ENCODE data around the gene AQP2. TPM values are rescaled to one million over a fixed set of nuclear protein-coding genes. Genes with fewer than 3 reads are reported as not detected.

The AQP2 gene
- total RNA-seq, 3 donors from 2014 or later, result not detected

DNA sequence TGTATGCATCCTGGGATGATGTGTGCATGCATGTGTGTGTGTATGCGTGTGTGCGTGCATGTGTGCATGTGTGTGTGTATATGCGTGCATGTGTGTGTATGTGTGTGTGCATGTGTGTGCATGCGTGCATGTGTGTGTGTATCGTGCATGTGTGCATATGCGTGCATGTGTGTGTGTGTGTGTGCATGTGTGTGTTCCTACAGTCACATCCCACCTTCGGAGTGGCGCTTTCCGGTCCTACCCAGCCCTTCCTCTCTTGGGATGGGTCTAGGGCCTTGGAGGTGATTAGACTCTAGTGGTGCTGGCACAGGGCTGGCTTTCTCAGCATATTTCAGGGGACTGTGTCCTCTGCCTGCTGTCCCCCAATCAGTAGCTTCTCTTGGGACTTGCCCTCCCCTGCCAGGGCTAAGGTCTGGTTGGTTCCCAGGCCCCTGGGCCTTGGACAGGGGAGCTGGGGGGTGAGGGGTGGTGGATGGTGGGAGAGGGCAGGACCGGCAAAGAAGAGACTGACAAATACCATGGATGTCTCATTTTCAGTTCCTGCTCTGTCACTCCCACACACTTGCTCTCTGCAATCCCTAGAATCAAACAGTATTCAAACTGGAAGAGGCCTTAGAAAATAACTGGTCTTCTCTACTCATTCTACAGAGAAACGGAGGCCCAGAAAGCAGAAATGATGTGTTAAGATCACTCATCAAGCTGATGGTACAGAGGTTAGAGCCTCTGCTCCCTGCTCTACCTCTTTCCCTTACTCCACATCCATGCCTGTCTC lies 24.9 kb upstream of the AQP2 start:
- no peak for DNase-seq
- no peak overlapping the region for H3K4me3 Mint-ChIP-seq
- H3K27me3 Mint-ChIP-seq (ENCODE audit: low read depth), result peaks cover 6% of the 10 kb centered on the region
- H3K4me1 Mint-ChIP-seq (ENCODE audit: low read depth), result no peaks in the 10 kb centered on the region
- H3K36me3 Mint-ChIP-seq (ENCODE audit: insufficient read depth), result no peaks in the 10 kb centered on the region
- no peaks in the 10 kb centered on the region for H3K9me3 Mint-ChIP-seq
- no peak for ATAC-seq

DNA sequence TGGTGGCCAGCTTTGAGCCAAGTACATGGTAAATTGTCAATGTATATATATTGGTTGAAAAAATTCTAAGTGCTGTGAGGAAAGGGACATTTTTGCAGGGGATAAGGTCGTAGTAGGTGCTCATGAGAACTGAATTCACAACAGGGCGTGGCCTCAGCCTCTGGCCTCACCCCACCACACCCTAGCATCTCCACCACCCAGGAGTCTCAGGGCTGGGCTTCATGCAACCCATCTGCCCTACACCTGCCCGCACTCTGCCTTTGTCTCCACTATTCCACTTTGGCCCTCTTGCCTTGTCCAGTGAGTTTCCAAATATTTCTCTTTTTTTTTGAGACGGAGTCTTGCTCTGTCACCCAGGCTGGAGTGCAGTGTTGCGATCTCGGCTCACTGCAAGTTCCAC lies 22.1 kb upstream of the AQP2 start:
- Mint-ChIP-seq H3K27me3 (ENCODE audit: low read depth) (peaks cover 6% of the 10 kb centered on the region), H3K4me3 (no peak overlapping the region), H3K9me3 (no peaks in the 10 kb centered on the region), H3K4me1 (ENCODE audit: low read depth) (no peaks in the 10 kb centered on the region), H3K36me3 (ENCODE audit: insufficient read depth) (no peaks in the 10 kb centered on the region)
- ATAC-seq, result no peak
- DNase-seq, result no peak

DNA sequence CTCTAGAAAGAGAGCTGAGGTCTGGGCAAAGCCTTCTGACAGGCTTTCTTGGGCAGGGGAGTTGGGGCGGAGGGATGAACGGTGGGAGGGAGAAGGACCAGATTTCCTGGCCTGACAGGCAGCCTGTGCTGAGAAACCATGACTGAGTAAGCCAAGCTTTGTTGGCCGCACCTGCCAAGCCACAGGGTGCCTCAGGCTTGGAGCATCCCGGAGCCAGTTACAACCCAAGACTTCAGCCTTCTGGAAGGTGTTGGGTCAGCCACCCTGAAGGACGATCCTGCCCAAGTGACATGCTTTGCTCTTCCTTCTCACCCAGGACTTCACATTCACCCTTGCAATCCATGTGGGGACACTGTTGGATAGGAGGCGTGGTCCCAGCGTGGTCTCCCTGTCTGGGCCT lies 21.0 kb upstream of the AQP2 start:
- H3K27me3 Mint-ChIP-seq (ENCODE audit: low read depth), result peaks cover 6% of the 10 kb centered on the region
- DNase-seq (no peak), ATAC-seq (no peak)
- no peaks in the 10 kb centered on the region for H3K9me3 Mint-ChIP-seq
- no peaks in the 10 kb centered on the region for H3K4me1 Mint-ChIP-seq (ENCODE audit: low read depth)
- no peak overlapping the region for H3K4me3 Mint-ChIP-seq
- H3K36me3 Mint-ChIP-seq (ENCODE audit: insufficient read depth), result no peaks in the 10 kb centered on the region

DNA sequence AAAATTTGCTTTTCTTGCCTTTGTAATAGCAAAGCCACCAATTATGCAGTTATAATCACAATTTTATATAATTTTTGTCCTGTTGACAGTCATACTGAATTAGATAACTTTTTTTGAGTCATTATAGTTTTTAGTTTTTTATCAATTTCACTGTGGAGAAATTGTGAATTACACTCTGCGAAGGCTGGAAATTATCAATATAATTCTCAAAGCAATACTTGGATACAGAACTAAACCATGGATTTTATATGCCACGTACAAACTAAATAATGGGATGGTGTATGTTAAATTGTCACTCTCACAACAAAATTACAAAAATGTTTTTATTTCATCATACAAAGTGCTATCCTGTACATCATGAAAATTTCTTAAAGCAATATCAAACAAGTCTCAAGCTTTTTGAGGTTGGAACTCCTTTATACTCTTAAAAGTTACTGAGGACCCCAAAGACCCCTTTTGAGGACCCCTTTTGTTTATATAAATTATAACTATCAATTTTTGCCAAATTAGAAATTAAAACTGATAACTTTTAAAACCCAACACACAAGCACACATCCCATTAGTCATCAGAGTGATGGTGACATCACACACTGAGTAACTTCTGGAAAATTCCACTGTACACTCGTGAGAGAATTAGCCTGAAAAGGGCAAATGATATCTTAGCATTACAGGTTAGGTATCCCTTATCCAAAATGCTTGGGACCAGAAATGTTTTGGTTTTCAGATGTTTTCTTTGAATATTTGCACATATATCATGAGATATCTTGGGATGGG lies 19.8 kb upstream of the AQP2 start:
- Mint-ChIP-seq H3K4me3 (no peak overlapping the region), H3K27me3 (ENCODE audit: low read depth) (peaks cover 11% of the 10 kb centered on the region), H3K9me3 (no peaks in the 10 kb centered on the region), H3K4me1 (ENCODE audit: low read depth) (no peaks in the 10 kb centered on the region), H3K36me3 (ENCODE audit: insufficient read depth) (no peaks in the 10 kb centered on the region)
- peak; percentile 69 to 70 for ATAC-seq
- DNase-seq, result no peak

DNA sequence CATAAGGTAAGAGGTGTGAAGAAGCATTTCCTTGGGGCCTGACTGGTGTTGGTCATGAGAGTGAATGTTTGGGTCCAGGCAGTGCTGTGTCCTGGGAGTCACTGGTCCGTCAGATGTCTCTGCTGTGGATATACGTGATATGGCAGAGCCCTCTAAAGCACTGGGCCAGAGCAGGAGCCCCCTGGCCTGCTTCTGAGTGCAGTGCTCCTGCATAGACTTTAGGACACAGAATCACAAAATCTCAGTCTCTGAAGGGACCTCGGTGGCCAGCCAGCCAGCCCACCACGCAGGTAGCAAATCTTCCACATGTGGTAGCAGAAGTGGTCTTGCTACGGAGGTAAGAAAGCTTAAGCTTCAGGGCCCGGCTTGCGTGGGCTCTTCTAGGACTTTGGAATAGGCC lies 18.5 kb upstream of the AQP2 start:
- ATAC-seq (no peak), DNase-seq (no peak)
- H3K4me1 Mint-ChIP-seq (ENCODE audit: low read depth), result no peaks in the 10 kb centered on the region
- no peaks in the 10 kb centered on the region for H3K36me3 Mint-ChIP-seq (ENCODE audit: insufficient read depth)
- no peaks in the 10 kb centered on the region for H3K9me3 Mint-ChIP-seq
- H3K4me3 Mint-ChIP-seq, result no peak overlapping the region
- peaks cover 17% of the 10 kb centered on the region for H3K27me3 Mint-ChIP-seq (ENCODE audit: low read depth)

DNA sequence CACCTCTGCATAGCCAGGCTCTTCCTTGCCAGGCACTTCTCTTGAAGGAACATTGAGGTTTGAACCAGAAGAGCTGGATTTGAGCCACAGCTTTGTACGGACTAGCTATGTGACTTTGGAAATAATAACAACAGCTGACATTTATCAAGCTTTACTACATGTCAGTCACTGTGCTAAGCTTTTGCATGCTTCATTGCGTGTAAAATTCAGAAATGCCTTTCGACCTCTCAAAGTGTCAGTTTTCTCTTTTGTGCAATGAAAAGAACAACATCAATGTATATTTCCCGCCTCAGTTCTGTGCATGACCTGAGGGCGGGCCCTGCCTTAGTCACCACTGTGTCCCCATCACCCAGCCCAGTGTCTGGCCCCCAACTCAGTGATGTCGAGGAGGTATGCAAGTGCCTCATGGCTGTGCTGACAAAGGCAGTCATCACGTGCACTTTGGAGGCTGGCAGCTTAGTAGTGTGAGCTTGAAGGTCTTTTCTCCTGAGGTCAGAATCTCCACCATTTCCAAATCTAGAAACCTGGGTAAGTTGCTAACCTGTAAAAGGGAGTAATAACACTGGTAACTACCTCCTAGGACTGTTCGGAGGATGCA lies 17.9 kb upstream of the AQP2 start:
- Mint-ChIP-seq H3K27me3 (ENCODE audit: low read depth) (peaks cover 17% of the 10 kb centered on the region), H3K36me3 (ENCODE audit: insufficient read depth) (no peaks in the 10 kb centered on the region), H3K9me3 (no peaks in the 10 kb centered on the region), H3K4me3 (no peak overlapping the region), H3K4me1 (ENCODE audit: low read depth) (no peaks in the 10 kb centered on the region)
- ATAC-seq, result no peak
- DNase-seq, result no peak

DNA sequence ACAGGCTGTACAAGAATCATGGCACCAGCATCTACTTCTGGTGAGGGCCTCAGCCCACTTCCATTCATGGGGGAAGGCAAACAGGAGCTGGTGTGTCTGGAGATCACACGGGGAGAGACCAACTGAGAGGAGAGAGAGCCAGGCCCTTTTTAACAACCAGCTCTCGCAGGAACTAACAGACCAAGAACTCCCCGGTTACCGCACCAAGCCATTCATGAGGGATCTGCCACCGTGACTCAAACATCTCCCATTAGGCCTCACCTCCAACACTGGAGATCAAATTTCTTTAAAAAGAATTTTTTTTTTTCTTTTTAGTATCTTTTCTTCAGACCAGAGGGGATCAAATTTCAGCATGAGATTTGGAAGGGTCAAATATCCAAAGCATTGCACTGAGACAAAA lies 16.7 kb upstream of the AQP2 start:
- no peaks in the 10 kb centered on the region for H3K4me1 Mint-ChIP-seq (ENCODE audit: low read depth)
- no peak overlapping the region for H3K4me3 Mint-ChIP-seq

DNA sequence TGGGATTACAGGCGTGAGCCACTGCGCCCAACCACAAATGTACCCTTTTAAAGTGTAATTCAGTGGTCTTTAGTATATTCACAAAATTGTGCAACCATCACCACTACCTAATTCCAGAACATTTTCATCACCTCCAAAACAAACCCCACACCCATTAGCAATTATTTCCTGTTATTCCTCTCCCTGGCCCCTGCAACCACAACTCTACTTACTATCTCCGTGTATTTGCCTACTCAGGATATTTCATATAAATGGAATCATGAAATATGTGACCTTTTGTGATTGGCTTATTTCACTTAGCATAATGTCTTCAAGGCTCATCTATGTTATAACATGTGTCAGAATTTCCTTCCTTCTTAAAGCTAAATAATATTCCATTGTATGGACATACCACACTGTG lies 16.0 kb upstream of the AQP2 start:
- ATAC-seq (no peak), DNase-seq (no peak)
- Mint-ChIP-seq H3K4me1 (ENCODE audit: low read depth) (no peaks in the 10 kb centered on the region), H3K27me3 (ENCODE audit: low read depth) (peaks cover 11% of the 10 kb centered on the region), H3K9me3 (no peaks in the 10 kb centered on the region), H3K36me3 (ENCODE audit: insufficient read depth) (no peaks in the 10 kb centered on the region), H3K4me3 (no peak overlapping the region)

More for the DNA sequence above, 16.7 kb upstream of the AQP2 start:
- no peaks in the 10 kb centered on the region for H3K9me3 Mint-ChIP-seq
- DNase-seq, result no peak
- no peaks in the 10 kb centered on the region for H3K36me3 Mint-ChIP-seq (ENCODE audit: insufficient read depth)
- peaks cover 17% of the 10 kb centered on the region for H3K27me3 Mint-ChIP-seq (ENCODE audit: low read depth)
- ATAC-seq, result no peak

DNA sequence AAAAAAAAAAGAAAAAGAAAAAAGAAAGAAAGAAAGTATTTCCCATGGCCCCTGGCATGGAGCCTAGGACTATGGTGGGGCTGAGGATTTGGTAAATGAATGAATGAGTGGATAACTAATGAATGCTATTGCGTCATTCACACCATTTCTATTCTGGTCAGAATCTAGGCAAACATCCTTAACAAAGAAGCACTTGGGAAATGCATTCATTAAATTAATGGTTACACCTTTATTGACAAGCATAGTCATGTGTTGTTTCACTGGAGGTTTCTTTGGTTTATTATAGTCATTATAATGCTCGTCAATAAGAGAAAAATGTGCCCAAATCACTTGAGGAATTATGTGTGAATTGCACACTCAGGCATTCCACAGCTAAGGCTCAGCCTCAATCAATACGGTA lies 13.6 kb upstream of the AQP2 start:
- H3K27me3 Mint-ChIP-seq (ENCODE audit: low read depth), result peaks cover 11% of the 10 kb centered on the region
- peaks cover 3% of the 10 kb centered on the region for H3K4me1 Mint-ChIP-seq (ENCODE audit: low read depth)
- H3K36me3 Mint-ChIP-seq (ENCODE audit: insufficient read depth), result no peaks in the 10 kb centered on the region
- H3K9me3 Mint-ChIP-seq, result no peaks in the 10 kb centered on the region
- no peak overlapping the region for H3K4me3 Mint-ChIP-seq
- no peak for DNase-seq
- no peak for ATAC-seq

DNA sequence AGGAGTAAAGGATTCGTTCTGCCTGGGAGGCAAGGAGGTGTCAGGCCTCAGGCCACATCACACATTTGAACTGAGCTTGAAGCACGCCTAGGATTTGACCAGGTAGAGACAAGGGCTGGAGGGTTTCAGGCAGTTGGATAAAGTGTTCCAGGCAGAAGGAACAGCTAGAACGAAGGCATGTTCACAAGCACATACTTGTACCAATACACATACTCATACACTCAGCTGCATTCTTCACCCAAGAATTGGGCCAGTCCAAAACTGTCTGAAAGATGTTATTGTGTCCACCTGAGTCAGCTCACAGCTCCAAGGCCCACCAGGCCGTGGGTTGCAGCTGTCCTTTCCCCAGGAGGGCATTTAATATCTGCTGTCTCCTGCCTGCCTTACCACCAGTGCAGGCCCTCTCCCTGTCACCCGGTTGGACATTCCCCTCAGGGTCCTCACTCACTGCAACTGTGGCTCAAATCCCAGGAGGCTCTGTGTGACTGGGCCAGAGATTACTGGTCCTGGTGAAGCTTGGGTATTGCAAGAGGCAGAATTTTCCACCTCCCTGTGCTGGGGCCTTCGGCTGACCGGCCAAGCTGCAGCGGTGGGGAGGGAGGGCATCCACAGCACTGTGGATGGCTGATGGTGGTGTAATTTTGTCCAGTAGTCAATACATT lies 12.8 kb upstream of the AQP2 start:
- DNase-seq, result no peak
- Mint-ChIP-seq H3K4me1 (ENCODE audit: low read depth) (peaks cover 10% of the 10 kb centered on the region), H3K4me3 (no peak overlapping the region), H3K27me3 (ENCODE audit: low read depth) (peaks cover 11% of the 10 kb centered on the region), H3K9me3 (no peaks in the 10 kb centered on the region), H3K36me3 (ENCODE audit: insufficient read depth) (no peaks in the 10 kb centered on the region)
- ATAC-seq, result no peak

DNA sequence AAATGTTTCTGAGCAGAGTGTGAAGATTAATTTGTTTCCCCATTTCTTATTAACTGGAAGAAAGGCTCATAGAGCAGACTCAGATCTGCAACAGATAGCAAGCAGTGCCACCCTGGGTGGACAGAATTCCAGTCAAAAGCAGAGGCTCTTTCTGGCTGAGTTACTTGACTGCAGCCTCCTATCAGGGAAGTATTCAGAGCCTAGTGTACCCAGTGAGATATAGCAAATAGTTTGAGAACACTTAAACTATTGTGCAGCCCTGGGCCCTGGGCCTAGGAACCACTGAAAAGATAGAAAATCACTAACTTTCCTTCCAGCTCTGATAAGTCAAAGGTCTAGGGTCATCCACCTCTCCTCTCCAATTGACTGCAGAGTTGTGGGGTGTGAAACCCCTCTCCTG lies 11.2 kb upstream of the AQP2 start:
- Mint-ChIP-seq H3K9me3 (no peaks in the 10 kb centered on the region), H3K27me3 (ENCODE audit: low read depth) (peaks cover 11% of the 10 kb centered on the region), H3K36me3 (ENCODE audit: insufficient read depth) (no peaks in the 10 kb centered on the region), H3K4me3 (no peak overlapping the region), H3K4me1 (ENCODE audit: low read depth) (peaks cover 18% of the 10 kb centered on the region)
- no peak for DNase-seq
- no peak for ATAC-seq

DNA sequence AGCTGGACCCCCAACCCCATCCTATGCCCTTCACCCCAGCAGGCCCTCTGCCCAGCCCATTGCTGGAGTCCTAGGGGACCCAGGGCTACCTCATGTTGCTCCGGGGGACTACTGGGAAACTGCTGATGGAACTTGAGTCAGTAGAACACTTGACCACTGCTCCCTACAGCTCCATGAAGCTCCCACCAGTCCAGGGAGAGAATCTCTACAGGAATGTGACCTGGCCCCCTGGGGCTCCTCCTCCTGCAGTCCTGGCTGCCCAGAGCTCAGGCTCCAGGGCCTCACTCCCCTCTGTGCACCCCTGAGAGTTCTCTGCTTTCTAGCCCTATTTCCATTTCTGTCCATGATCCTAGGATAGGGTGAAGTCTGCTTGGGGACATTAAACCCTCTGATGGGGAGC lies 10.8 kb upstream of the AQP2 start:
- H3K4me3 Mint-ChIP-seq, result no peak overlapping the region
- ATAC-seq (no peak), DNase-seq (no peak)
- no peaks in the 10 kb centered on the region for H3K9me3 Mint-ChIP-seq
- peaks cover 11% of the 10 kb centered on the region for H3K27me3 Mint-ChIP-seq (ENCODE audit: low read depth)
- peaks cover 22% of the 10 kb centered on the region for H3K4me1 Mint-ChIP-seq (ENCODE audit: low read depth)
- no peaks in the 10 kb centered on the region for H3K36me3 Mint-ChIP-seq (ENCODE audit: insufficient read depth)

DNA sequence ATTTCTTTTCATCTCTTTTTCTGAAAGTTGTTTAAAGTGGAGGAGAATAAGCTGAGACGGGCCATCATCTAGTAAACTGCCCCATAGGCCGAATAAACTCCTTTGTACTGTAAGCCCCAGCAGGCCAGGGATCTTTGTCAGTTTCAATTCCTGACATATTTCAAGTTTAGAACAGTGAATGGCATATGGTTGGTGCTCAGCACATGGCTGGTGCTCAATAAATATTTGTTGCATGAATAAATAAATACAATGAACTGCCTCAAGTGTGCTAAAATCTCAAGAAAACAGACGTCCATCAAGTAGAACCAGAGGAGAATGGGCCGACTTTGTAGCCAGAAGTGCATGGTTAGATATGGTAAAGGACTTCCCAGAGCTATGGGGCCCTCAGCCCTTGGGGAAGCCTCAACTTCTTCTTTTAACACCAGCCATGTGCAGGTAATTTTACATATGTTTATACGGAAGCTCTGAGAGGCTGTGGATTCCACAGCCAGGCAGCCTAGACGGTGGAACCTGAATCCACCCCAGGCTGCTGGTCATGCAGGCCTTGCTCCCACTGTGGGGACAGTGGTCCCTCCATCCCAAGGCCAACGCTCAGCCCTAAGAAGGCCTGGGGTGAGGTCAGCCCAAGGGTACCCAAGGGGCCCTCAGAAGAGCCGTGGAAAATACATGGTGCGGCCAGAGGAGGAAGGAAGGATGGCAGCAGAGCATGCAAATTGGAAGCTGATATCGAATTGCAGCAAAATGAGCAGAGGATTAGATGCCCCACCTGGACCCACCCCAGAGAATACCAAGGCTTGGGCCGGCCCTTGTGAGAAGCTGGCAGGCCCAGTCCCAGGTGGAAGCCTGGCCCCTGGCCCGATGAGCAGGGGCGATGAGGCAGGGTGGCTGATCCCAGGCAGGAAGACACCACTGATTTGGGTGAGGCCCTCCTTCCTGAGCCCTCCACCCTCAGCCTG lies 8.7 kb upstream of the AQP2 start:
- ATAC-seq, result no peak
- H3K9me3 Mint-ChIP-seq, result no peaks in the 10 kb centered on the region
- H3K4me3 Mint-ChIP-seq, result no peak overlapping the region
- no peaks in the 10 kb centered on the region for H3K27me3 Mint-ChIP-seq (ENCODE audit: low read depth)
- H3K36me3 Mint-ChIP-seq (ENCODE audit: insufficient read depth), result no peaks in the 10 kb centered on the region
- no peak for DNase-seq
- peaks cover 38% of the 10 kb centered on the region for H3K4me1 Mint-ChIP-seq (ENCODE audit: low read depth)

DNA sequence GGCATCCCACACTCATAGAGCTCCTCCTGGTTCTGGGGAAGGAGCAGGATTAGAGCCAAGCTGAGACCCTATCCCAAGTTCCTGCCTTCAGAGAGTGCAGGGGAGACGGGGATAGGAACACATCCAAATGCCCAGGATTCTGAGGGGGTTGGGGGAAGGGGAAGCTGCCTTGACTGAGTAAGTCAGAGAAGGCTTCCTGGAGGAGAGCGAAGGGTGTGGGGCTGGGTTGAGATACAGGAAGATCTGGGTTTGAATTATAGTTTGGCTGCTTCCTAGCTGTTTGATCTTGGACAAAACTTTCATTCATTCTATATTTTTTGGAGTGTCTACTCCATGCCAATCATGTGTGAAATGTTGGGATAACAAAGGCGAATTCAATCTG lies 8.0 kb upstream of the AQP2 start:
- DNase-seq (no peak), ATAC-seq (no peak)
- H3K27me3 Mint-ChIP-seq (ENCODE audit: low read depth), result no peaks in the 10 kb centered on the region
- H3K4me3 Mint-ChIP-seq, result no peak overlapping the region
- H3K9me3 Mint-ChIP-seq, result no peaks in the 10 kb centered on the region
- H3K36me3 Mint-ChIP-seq (ENCODE audit: insufficient read depth), result no peaks in the 10 kb centered on the region
- peaks cover 38% of the 10 kb centered on the region for H3K4me1 Mint-ChIP-seq (ENCODE audit: low read depth)
